ENCODE data around the gene ILF3.

DNA sequence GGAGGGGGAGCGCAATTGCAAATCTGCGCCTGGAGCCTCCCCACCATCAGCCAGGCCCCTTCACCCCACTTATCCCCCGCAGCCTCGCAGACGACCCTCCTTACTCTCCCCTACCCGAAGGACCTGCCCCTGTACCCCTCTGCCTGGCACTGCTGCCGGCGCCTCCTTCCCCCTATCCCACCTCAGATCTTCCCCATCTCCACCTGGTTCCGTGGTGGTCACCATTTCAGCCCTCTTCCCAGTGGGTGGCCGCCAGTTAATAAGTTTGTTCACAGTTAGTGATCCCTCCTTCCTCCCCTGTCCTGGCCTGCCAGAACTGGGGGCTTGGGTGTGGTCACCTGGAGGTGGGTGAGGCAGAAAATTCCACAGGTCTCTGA is 28.4 kb upstream of the ILF3 start:
- TF ChIP-seq POLR2A (IDR thresholded peaks at IDR 0.05), result no peak
- TF ChIP-seq, protein P1, sequence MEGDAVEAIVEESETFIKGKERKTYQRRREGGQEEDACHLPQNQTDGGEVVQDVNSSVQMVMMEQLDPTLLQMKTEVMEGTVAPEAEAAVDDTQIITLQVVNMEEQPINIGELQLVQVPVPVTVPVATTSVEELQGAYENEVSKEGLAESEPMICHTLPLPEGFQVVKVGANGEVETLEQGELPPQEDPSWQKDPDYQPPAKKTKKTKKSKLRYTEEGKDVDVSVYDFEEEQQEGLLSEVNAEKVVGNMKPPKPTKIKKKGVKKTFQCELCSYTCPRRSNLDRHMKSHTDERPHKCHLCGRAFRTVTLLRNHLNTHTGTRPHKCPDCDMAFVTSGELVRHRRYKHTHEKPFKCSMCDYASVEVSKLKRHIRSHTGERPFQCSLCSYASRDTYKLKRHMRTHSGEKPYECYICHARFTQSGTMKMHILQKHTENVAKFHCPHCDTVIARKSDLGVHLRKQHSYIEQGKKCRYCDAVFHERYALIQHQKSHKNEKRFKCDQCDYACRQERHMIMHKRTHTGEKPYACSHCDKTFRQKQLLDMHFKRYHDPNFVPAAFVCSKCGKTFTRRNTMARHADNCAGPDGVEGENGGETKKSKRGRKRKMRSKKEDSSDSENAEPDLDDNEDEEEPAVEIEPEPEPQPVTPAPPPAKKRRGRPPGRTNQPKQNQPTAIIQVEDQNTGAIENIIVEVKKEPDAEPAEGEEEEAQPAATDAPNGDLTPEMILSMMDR (IDR thresholded peaks at IDR 0.05), result no peak
